HG03439 (cell line): ENCODE data around the gene UBAC2.
"Not testable (repeated sequence)": the region's sequence is repeated elsewhere in the genome, so short reads cannot be mapped to it uniquely, and the experiment has no call there.

ENCODE experiments used
- ATAC-seq: cut with Tn5 transposase; IDR thresholded peaks from one replicate; pipeline ENCODE4 v1.9.1; 2021; ENCODE audit warnings: mild to moderate bottlenecking, moderate library complexity; ENCODE audit not compliant: unreplicated experiment

The UBAC2 gene

DNA sequence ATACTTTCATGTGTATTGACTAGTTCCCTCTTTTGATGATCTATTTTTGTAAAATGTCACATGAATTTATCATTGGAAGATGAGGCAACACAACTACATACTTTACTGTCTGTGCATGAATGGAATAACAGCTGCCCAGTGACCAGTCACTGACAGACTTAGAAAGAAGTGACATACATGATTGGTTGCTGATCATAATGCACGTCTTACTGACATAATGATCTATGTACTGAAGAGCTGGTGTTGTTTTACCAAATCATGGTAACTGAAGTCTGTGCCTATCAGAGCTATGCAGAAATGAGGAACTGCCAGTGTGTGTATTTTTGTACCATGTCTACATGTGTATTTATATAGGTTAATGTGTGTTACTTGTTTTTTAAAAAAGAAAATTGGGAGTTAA lies 31.1 kb downstream of the UBAC2 start:
- no peak for ATAC-seq

- ATAC-seq: no peak
Measured at GRCh38 chr13:99237981-99238662, 37.5 kb downstream of the UBAC2 start.

DNA sequence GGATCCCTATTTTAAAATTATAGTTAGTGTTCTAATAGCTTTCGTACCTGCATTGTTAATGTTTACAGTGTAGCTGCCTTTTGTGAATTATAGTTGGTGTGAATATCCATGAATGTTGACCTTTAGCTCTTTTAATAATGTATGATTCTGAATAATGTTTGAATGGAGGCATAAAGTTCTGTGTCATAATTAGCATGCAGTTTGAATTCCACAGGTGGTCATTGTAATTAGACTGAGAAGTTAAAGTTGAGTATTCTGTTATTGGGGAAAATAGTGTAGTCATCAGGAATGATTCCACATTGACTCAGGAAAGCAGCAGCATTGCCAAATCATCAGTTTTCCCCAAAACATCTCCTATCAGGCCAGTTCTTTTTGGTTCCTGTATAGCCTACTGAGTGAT lies 45.4 kb downstream of the UBAC2 start:
- no peak for ATAC-seq

DNA sequence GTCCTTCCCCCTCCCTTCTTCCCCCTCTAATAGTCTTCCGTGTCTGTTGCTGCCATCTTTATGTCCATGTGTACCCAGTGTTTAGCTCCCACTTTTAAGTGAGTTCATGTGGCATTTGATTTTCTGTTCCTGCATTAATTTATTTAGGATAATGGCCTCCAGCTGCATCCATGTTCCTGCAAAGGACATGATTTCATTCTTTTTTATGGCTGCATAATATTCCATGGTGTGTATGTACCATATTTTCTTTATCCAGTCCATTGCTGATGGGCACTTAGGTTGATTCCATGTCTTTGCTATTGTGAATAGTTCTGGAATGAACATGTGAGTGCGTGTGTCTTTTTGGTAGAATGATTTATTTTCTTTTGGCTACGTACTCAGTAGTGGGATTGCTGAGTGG lies 48.5 kb downstream of the UBAC2 start:
- ATAC-seq: not testable (repeated sequence)

- not testable (repeated sequence) for ATAC-seq
Measured at GRCh38 chr13:99249606-99250005, 49.0 kb downstream of the UBAC2 start.

GRCh38 chr13:99250982-99251825 lies 50.5 kb downstream of the UBAC2 start:
- no peak for ATAC-seq

- no peak for ATAC-seq
Measured at GRCh38 chr13:99251921-99252320, 51.3 kb downstream of the UBAC2 start.

GRCh38 chr13:99254830-99255229 lies 54.2 kb downstream of the UBAC2 start:
- no peak for ATAC-seq

GRCh38 chr13:99255271-99255670 lies 54.6 kb downstream of the UBAC2 start:
- ATAC-seq: no peak

- ATAC-seq: no peak
Measured at GRCh38 chr13:99256283-99256682, 55.6 kb downstream of the UBAC2 start.

DNA sequence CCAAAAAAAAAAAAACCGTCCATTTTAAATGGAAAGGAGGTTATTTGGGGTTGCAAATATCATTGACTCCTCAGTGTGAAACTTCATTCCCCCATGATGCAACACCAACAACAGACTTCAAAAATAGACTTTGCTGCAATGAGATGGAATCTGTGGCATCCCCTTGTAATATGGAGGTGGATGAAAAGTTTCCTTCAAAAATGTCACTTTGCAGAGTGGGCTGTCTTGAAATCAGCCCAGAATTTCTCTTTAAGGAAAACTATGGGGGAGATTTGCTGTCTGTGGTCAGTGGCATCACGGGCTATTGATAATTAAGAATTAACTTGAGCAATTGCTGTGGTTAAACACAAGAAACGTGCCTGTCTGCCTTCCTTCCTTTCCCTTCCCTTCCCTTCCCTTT lies 56.1 kb downstream of the UBAC2 start:
- no peak for ATAC-seq

DNA sequence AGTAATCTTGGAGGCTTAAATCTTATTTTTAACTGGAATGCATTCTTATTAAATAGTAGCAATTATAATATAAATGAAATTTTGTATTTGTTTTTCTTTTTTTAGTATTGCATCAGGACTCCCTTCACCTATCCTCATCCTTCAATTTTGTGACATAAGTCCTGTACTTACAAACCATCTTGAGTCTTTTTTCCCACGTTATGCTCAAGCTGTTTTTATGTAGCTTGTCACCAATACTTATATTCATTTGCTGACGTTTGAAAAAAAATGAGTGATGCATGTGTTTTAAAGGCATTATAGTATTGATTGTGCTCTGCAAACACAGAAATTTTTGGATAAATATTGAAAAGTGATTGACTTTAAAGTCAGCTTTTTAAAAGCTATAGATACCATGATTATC lies 56.6 kb downstream of the UBAC2 start:
- ATAC-seq: no peak

DNA sequence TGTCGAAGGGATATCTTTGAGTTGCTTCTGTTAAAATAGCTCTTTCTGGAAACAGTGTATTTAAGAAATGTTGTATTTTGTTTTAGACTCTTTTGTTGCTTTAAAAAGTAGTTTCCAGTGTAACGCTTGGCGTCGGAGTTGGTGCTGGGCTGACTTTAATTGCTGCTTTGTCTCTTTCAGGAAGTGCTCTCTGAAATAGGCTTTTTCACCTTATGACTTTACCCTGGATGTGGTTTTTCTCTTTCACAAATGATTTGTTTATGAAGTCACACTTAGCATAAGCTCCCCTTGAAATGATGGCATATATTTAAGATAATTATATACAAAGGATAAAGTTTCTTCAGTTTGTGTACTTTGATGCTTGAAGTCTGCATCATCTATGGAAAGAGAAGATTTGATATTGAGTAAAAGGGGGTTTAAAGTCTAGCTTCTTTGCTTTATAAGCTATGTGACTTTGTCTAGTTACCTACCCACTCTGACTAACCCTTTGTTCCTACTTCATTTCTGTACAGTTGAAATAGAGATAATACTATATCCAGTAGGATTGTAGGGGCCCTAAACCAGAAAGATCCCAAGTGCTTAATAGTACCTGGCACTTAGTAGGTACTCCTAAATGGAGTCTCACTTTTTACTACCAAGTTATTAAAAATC lies 57.7 kb downstream of the UBAC2 start, which contains the start of gene GPR18:
TSS of gene GPR18 (minus strand) at position 170 of the 651 bp plus-strand sequence. CDS start 2,507 bp downstream, outside the sequence.
- peak; percentile 81 for ATAC-seq

DNA sequence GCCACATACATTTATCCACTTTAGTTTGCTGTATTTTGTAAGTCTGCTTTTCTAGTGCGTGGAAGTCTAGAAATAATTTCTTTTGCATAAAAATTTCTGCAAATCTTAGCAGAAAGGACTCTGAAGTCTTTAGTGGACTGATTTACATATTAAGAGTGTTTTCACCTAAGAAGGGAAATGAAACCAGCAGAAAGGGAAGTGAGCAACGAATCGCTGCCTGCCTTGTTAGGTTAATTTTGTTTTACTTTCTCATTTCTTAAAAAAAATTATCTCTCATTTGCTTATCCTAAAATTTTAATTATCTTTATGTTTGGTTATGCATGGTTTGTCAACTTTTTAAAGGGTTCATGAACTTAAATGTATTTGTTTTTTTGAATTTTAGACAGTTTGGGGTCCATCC lies 58.3 kb downstream of the UBAC2 start:
- ATAC-seq: peak; percentile 47

DNA sequence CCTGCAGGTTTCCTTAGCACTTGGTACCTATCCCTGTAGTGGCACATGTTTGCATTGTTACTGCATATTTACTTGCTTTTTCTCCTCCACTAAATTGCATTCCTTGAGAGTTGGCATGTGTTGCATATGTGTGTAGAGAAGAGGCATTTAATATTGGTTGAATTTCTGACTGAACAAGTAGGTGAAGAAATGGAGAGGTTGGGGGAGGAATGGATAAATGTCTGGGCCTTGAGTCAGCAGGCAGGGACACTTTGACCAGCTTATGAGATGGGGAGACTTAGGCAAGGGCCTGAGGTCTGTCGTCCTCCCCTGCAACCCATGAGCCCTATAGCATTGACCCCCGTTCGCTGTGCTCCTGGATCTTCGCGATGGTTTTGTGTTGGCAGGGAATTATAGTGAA lies 59.6 kb downstream of the UBAC2 start:
- no peak for ATAC-seq

- ATAC-seq: no peak
Measured at GRCh38 chr13:99261059-99261458, 60.4 kb downstream of the UBAC2 start.

- no peak for ATAC-seq
Measured at GRCh38 chr13:99263126-99263785, 62.6 kb downstream of the UBAC2 start.

- no peak for ATAC-seq
Measured at GRCh38 chr13:99264051-99264450, 63.4 kb downstream of the UBAC2 start.

DNA sequence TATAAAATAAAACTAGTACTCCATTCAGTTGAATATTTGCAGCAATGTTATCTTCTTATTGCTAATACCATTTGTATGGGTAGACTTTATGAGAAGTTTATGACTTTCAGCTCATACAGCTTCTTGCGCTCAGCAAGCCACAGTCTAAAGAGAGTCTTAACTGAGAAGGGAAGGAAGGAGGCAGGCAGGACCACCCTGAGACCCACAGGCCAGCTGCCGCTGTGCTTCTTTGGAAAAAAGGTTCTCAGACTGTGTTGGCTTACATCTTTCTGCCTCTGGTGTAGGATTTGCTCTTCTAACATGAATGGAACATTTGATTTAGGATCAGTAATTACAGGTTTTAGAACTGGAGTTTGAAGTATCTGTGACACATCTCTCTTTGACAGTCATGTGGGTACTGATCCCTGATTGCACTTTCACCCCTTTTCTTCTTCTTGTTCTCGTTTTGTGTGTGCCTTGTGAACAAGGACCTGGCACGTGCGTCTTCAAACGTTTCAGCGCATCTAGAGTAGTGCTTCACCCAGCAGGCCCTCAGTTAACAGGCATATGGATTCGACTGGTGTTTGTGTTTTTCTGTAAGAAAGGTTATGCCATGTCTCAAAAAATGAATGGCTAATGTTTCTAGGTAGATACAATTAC lies 64.6 kb downstream of the UBAC2 start:
- no peak for ATAC-seq

- ATAC-seq: no peak
Measured at GRCh38 chr13:99265821-99266426, 65.3 kb downstream of the UBAC2 start.
